Measurements from ENCODE around the gene PREX1.
"Not testable (repeated sequence)": the region's sequence is repeated elsewhere in the genome, so short reads cannot be mapped to it uniquely, and the experiment has no call there.

Gene PREX1

DNA sequence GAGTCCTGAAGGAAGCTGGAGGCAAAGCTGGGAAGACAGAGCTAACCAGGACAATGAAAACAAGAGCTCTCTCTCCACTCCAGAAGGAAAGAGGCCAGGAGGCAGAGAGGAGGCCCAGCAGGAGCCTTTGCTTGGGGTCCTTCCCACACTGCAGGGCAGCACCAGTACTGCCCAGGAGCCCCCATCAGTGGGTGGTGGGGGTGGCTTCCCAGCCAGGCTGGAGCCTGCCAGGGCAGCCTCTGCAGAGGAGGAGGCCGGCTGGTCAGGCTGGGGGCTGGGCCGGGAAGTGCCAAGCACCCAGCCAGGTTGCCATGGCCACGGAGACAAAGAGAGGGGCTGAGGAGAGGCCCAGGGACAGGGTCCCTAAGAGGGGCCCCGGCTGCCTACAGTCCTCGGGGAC is 33.4 kb downstream of the PREX1 start:
- no peak for DNase-seq

DNA sequence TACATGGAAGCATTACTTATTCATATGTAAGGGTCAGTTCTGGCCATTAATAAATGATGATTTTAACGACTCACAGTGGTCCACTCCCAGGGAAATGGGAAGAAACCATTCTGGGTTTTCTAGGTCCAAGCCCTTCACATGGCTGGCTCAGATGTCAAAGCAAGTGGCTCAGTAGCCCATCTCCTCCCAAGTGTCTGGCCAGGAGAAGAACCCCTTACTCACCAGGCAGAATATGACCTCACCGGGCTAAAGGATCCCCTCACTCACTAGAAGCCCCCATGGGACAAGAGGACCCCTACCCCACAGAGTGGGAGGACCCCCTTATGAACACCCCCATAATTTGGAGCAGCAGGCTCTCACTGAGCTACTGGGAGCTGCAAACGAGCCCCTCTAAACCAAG is 34.0 kb downstream of the PREX1 start:
- no peak for DNase-seq

DNA sequence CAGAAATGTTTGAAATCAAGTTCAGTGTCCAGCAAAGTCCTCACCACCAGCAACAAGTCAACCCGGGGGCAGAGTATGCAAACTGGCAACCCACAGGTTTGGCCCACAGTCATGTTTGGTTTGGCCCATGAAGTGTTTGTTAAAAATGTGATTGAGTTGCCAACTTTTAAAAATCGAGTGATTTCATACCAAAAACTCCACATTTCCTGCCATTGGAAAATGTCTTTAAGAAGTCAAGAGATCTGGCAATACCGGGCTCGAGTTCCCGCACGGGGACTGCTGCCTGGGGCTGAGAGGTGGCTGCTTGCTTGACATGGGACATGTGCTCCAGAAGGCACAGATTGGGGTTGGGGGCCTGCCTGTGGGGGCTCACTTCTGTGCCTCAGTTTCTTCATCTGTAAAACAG is 36.1 kb downstream of the PREX1 start:
- peak; percentile 45 for DNase-seq

DNA sequence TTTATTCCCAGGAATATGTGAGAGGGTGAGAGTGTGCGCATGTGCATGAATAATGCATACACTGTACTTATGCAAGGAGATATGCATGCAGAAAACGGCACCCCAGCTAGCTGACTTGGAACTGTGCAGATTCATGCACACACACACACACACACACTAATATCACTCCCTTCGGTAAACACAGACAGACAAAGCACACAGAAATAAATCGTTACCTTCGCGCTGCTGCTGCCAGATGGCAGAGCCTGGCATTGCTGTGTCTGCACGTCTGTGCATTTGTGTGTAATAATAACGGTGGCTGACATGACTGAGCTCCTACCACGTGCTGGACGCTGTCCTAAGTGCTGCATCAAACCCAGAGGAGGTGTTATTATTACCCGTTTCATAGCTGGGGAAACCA is 36.8 kb downstream of the PREX1 start:
- peak; percentile 20 for DNase-seq

DNA sequence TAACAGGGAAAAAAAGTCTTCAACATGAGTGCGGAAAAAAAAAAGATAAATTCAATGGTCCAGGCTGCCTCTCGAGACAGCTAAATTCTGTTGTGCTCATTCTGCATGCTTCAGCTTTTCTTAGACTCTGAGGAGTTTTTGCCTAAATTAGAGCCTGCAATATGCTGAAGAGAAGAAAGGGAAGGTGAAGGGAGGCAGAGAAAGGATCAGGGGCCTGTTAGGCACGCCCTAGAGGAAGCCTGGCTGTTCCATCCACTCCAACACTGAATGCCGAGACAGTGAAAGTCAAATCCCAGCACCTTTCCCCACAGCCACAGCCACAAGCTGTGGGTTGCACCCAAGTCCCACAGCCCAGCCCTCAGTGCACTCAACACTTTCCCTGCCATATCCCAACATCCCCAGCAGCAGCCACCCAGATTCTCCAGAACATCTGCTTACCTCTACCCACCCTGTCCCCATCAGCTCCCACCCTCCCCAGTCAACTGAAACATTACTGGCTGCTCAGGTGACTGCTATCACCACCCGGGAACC is 37.3 kb downstream of the PREX1 start:
- no peak for DNase-seq

DNA sequence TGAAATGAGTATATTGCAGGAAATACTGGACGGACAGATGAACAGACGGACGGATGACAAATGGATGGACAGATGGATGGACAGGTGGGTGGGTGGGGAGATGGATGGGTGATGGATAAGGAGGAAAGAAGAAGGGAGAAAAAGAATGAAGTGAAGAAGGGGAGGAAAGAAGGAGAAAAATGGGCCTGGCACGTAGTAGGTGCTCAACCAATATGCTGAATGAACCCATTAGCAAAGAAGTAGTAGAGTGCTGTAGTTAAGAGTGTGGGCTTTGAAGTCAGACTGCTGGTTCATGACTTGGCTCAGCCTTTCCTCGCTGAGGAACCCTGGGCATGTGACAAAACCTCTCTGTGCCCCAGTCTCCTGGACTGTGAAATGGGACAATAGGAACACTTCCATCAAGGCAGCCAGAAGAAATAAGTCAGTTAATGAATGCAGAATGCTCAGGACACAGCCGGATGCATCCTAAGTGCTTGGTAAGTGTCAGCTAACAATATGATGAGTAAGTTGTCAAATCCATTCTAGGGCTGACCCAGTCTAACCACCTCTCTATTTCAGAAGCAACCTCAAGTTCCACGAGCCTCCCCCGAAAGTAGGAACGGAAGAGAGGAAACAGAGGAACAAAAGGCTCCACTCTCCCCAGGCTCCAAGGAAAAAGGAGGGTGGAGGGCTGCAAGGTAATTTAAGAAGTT is 37.9 kb downstream of the PREX1 start:
- DNase-seq: no peak

DNA sequence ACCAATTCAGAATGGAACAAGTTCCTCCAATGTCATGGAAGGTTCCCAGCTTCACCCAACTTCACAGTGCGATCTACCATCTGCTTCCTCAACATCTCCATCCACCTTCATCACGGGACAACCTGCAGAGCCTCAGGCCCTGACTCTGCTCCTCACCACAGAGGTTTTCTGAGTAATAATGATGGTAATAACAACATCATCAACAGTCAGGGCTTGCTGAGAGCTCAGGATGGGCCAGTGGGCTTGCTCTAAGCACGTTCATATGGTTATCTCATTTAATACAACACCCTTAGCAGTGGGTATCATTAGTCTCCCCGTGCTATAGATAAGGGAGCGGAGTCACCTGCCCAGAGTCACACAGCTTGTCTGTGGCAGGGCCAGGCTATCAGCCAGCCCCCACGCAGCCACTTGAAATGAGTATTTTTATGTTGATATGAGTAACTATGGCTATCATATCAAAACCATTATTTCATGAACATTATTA is 38.6 kb downstream of the PREX1 start:
- no peak for DNase-seq

DNA sequence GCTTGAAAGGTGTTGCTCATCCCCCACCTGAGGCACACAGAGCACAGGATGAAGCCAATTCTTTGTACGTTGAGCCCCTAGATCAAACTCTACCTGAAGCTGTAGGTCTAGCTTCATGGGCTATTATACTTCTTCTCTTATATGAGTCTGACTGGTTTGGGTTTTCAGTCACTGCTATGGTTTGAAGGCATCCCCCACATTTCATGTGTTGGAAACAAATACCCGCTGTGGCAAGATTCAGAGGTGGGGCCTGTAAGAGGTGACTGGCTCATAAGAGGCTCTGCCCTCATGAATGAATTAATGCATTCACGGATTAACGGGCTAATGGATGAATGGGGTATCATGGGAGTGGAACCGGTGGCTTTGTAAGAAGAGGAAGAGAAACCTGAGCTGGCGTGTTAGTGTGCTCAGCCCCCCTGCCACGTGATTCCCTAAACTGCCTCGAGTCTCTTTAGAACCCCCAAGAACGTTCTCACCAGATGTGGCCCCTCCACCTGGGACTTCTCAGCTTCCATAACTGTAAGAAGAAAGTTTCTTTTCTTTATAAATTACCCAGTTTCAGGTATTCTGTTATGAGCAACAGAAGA is 39.2 kb downstream of the PREX1 start:
- DNase-seq: no peak

DNA sequence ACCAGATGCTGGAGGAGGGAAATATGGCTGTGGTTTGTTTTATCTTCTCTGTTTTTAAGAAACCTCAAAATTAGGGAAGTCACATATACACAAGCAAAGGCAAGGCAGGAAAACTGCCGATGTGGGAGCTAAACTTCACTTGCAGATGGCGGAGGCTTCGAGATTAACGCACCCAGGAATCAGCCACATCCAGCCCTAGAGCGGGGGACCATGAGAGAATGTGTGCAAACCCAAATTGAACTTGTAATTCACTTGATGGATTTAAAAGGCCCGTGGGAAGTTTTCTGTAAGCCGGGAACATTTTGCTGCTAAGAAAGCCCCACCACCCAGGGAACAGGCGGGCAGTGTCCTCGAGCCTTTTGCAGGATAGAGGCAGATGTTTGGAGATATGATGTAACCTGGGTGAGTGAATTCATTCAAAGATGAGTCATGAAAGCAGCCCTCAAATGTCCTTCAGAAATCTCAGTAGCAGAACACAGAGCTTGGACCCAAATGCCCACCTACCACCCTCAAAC is 39.9 kb downstream of the PREX1 start:
- peak; percentile 86 for DNase-seq

DNA sequence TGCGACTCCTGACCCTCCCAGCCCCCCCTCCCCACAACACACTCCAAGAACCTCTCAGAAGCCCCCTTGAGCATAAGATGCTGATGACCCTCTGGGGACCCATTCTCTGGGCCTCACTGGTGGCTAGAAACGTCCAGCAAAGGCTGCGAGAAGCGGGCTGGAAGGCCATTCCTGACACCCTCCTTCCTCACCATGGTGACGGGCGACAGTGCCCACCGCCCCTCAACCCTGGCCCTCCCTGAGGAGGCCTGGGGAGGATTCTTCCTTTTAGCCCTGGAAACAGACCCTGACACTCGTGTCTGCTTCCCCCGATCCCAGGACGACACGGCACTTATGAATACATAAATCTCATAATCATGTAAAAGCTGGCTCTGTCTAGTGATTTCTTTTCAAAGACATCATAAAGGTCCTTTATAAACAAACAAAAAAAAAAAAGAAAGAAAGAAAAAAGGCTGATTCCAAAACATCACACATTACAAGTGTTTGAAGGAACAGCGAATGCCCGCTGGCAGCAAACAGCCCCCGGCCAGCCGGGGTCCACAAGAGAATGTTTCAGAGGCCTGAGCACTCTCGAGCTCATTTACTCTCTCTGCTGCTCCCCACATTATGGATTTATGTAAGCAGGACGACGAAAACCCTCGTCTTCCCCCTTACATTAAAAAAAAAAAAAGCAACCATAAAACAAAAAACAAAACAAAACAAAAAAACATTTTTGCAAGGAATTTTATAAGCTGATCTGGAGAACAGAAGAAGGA is 40.7 kb downstream of the PREX1 start:
- DNase-seq: no peak

DNA sequence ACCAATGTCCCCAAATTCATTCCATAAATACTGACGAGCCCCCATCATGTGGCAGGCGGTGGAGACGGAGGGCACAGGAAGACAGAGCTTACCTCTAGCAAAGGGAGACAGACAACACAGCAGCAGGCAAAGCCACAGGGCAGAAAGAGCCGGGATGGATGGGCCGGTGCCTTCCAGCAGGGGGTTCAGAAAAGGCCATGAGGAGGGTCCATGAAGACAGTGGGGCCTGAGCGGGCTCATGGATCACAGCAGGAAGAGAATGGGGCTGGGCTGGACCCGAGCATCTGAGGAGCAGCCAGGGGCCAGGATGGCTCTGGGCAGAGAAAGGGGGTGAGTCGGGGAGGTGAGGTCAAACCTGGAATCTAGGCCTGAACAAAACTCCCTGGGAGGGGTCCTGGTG is 42.0 kb downstream of the PREX1 start:
- no peak for DNase-seq

DNA sequence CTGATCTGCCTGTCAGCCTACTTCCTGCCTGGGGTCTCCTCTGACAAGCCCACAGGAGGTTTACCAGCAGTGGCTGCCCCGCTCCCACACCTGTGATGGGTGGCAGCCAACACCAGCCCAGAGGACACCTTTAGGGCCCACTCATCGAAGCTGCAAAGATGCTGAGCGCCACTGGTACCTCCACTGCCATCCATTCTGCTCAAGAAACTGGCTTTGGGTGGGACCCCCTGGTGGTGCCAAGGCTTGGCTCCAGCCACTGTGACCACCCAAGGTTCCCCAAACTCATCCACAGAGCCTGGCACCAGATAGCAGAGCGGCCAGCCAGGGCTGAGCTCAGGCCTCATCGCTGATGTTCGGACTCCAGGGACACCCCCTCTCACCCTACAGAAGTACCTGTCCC is 42.5 kb downstream of the PREX1 start:
- DNase-seq: no peak

DNA sequence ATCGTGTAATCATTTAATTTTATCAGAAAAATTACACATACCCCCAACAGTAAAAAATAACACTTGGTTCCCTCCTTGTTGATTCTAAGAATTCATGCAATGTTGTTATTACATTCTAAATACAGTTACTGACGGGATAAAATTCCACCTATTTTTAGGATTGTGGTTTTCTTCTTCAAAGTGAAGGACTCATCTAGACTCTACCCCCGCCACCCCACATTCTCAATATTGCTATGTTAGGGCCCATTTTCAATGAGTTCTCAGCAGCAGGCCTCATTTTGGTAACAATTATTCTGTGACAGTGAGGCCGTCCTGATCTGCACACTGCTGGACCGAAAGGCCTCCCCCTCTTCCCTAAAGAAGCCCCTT is 43.5 kb downstream of the PREX1 start:
- DNase-seq: no peak

DNA sequence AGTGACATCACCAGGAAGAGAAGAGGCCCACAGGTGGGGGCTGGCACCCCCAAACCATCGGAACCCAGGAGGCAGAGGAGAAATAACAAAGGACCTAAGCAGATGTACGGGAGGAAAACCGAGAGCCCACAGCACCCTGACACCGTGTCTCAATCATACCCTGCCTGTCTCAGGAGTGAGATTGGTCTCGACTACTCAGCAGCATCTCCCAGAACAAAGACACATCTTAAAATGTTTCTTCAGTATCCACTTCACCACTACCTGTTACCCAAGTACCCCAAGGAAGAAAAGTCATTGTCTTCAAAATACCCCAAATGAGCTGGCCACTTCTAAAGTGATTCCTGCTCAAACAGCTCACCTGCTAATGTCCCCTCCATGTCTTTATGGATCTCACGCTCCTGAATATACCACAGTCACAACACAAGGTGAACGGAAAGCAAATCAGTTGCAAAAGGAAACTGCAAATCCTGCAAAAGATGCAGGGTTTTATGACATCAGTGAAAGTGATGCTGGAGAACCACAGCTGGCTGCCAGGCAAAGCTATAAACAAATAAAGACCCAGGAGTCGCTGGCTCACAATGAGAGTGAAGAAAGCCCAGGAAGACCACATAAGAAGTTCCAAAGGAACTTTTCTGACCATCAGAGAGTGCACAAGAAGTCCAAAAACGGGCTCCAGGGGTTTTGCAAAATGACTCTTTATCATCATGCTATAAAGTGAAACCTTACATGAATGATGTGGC is 44.1 kb downstream of the PREX1 start:
- DNase-seq: no peak

DNA sequence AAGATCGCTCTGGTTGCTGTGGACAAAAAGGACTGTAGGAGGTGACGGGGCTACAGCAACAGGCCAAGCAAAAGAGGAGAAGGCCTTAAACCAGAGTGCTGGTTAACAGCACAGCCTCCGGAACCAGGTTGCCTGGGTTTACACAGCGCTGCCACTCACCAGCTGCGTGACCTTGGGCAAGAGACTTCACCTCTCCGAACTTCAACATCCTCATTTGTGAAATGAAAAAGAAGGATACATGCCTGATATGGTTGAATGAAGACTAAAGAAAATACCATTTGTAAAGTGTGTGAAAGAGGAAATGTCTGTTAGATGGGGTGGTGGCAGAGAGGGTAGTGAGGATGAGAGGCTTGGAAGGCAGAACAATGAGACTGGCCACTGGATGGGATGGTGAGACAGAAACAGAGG is 44.9 kb downstream of the PREX1 start:
- no peak for DNase-seq

DNA sequence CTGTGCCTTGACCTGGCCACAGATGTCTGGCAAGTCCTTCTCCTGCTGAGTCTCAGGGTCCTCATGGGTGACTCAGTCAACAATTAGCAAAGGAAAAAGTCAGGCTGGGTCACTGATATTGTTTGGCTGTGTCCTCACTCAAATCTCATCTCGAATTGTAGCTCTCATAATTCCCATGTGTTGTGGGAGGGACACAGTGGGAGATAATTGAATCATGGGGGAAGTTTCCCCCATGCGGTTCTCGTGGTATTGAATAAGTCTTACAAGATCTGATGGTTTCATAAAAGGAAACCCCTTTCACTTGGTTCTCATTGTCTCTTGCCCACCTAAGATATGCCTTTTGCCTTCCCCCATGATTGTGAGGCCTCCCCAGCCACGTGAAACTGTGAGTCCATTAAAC is 45.7 kb downstream of the PREX1 start:
- DNase-seq: no peak

DNA sequence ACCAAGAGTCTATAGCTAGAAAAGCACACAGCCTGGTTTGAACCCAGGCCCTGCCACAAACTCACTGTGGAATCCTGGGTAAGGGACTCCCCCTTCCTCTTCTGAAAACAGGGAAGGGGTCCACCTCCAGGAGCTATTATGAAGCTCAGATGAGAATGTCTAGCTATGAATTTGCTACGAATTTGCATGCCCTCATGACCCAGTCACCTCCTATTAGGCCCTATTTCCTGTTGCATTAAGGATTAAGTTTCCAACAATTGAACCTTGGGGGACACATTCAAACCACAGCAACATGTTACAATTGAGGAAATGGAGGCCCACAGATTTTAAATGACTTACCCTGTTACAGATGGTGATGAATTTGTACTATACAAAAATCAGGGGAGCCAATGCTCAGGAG is 46.2 kb downstream of the PREX1 start:
- no peak for DNase-seq

DNA sequence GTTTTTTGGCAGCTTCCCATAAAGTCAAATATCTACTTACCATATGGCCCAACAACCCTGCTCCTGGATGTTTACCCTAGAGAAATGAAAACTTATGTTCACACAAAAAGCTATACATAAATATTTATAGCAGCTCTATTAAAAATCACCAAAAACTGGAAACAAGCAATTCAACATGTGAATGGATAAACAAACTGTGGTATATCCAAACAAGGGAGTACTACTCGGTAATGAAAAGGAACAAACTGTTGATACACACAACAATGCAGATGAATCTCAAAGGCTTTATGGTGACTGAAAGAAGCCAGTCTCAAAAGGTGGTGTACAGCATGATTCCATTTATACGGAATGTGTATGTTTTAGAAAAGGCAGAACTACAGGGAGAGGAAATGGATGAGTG is 48.4 kb downstream of the PREX1 start:
- no peak for DNase-seq

DNA sequence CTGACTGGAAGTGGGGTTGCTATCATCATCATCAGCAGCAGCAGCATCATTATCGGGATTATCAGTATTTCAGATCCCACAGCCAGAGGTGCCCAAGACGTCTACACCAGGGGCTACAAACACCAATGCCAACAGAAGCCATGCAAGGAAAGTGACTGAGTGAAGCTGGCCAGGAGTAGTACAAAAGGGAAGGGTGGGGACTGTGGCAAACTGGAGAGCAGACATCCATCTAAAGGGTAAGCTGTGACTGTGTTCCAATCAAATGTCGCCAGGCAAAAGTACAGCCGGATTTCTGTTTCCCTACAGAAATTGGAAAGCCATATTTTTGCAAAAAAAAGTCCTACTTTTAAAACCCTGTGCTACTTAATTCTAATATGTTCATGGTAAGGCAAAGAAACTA is 50.0 kb downstream of the PREX1 start:
- DNase-seq: no peak

DNA sequence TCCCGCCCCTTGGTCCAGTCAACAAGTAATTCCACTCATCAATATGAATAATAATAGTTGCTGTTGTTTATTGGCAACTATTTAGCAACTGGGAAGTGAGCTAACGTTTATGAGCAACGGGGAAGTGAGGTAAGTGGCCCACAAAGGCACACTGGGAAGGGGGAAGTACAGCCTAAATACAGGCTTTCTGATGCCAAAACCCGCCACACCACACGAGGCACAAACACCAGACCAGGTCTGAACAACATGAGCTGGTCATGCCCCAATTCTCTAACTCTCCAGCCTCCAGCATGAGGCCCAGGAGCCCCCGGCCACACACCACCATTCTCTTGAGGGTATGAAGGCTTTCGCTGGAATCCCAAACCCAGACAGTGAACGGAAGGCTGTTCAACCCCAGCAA is 50.8 kb downstream of the PREX1 start:
- DNase-seq: no peak

DNA sequence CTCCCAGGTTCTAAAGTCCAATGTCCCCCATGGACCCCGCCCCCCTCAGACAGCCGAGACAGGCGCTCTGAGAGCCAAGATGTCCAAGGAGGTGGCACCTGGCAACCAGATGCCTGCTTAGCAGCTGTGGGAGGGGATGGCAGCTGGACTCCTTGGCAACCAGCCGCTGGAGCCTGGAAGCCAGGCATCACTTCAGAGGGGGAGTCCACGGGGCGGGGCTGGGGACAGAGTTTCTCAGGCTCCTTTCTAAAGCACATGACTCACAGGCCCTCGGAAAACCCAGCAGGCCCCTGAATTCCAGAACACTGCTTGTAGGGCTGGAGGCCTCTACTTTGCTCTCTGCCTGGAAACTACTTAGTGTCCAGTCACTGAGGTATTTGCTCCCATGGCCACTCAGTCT is 51.5 kb downstream of the PREX1 start:
- DNase-seq: peak; percentile 87

DNA sequence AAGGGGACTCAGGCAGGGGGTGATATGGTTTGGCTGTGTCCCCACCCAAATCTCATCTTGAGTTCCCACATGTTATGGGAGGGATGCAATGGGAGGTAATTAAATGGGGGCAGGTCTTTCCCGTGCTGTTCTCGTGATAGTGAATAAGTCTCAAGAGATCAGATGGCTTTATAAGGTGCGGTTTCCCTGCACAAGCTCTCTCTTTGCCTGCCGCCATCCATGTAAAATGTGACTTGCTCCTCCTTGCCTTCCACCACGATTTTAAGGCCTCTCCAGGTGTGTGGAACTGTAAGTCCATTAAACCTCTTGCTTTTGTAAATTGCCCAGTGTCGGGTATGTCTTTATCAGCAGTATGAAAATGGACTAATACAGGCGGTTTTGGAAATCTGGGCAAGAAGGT is 52.3 kb downstream of the PREX1 start:
- DNase-seq: not testable (repeated sequence)

DNA sequence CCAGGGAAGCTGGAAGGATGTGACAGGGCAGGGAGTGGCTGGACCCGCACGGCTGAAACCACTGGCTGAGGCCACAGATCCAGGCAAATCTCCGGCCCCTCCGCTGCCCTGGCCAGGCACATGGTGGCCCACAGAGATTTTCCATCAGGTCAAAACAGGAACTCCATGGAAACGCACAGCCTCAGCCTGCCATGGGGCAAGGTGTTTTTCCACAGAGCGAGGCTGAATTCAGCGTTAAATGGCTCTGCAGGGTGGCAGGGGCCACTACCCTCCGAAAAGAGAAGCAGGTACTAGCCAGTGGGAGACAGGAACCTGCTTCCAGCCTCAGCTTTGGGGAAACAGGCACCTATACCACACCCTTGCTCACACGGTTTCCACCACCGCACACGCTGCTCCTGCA is 53.1 kb downstream of the PREX1 start:
- no peak for DNase-seq

All from fibroblast of skin of abdomen (primary cell).